Mammary epithelial cell (primary cell): ENCODE results near the gene IQCE.

Experiments
- EZH2 ChIP-seq: IDR thresholded peaks from 2 replicates; pipeline ENCODE4 v1.6.1; 2012; ENCODE audit warnings: low read length, inconsistent platforms, borderline replicate concordance
- TF ChIP-seq, protein P1 (sequence below), 2 donors: IDR thresholded peaks in 1 of 2; conservative IDR thresholded peaks in 1 of 2; 2 replicates each; pipeline ENCODE4 v1.5.1; 2011 to 2012; ENCODE audit warnings: inconsistent platforms in 2 of 2, low read length in 2 of 2, mild to moderate bottlenecking in 2 of 2, control low read depth in 1 of 2, low read depth in 1 of 2; ENCODE audit not compliant: insufficient read depth in 1 of 2; ENCODE audit errors: extremely low read depth in 1 of 2

DNA sequence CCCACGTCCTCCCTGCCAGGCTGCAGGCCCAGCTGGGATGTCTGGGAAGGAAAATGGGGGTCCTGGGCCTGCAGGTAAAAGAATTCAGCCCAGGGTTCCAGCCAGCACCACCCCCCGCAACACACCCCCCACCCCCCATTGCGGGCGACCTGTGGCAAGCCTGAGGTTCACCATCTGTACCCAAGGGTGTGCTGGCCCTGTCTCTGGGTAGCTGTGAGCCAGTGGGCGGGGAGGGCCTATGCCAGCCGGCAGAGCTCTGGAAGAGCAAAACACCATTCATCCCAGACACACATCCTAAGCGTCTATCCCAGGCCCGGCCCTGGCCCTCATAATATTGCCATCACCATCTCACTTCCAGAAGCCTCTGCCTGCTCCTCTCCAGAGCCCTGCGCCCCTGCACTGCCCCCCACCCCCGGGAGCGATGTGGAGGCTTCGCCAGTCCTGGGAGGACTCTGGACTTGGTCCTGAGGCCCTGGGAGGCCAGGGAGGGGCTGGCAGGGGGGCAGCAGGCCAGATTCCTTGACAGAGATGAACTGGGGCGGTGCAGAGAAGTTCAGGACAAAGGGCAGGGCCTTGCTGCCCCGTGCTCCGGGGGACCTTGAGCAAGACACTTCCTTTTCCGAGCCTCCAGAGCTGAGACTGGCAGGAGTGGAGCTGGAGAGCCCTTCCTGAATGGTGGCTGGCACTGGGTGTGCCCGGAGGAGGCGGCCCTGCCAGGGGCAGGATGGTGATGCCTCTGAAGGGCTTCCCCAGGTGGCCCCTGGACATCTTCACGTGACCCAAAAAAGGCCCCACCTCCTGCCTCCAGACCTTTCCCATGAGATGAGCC lies 64.3 kb downstream of the IQCE start:
- TF ChIP-seq, protein P1, sequence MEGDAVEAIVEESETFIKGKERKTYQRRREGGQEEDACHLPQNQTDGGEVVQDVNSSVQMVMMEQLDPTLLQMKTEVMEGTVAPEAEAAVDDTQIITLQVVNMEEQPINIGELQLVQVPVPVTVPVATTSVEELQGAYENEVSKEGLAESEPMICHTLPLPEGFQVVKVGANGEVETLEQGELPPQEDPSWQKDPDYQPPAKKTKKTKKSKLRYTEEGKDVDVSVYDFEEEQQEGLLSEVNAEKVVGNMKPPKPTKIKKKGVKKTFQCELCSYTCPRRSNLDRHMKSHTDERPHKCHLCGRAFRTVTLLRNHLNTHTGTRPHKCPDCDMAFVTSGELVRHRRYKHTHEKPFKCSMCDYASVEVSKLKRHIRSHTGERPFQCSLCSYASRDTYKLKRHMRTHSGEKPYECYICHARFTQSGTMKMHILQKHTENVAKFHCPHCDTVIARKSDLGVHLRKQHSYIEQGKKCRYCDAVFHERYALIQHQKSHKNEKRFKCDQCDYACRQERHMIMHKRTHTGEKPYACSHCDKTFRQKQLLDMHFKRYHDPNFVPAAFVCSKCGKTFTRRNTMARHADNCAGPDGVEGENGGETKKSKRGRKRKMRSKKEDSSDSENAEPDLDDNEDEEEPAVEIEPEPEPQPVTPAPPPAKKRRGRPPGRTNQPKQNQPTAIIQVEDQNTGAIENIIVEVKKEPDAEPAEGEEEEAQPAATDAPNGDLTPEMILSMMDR (conservative IDR thresholded peaks at IDR 0.05 in 1 of 2, IDR thresholded peaks at IDR 0.05 in 1 of 2; ENCODE audit: extremely low read depth in 1 of 2, insufficient read depth in 1 of 2, low read depth in 1 of 2, low read length in 2 of 2): no peak
- TF ChIP-seq EZH2: no peak
